ENCODE results near the gene BAHCC1.

The BAHCC1 gene

DNA sequence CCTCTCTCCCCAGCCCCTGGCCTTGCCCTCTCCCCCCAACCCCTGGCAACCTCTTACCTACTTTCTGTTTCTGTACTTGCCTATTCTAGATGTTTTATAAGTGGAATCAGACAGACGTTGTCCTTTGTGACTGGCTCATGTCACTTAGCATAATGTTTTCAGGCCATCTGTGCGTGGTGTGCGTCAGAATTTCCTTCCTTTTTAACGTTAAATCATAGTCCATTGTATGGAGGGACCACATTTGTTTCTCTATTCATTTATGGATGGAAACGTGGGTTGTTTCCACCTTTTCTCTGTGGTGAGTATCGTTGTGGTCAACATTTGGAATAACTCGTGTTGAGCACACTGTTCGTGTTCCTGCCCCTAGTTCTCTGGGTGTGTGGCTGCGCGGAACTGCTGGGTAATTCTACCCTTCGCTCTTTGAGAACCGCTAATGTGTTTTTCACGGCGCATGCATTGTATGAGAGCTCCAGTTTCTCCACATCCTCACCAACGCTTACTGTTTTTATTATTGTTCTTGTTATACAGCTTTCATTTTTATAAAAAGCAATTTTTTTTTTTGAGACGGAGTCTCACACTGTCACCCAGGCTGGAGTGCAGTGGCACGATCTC, 91.0 kb downstream of the BAHCC1 start:
- Histone ChIP-seq H2BK15ac (ENCODE audit: low read length) (no peak overlapping the region), H2AK5ac (ENCODE audit: low read depth, low read length) (no peak overlapping the region), H2BK12ac (ENCODE audit: low read length) (no peak overlapping the region), H3K9ac (ENCODE audit: low read depth, low read length, poor library complexity) (no peak overlapping the region), H3K4ac (ENCODE audit: low read length) (no peak overlapping the region), H3K4me2 (ENCODE audit: insufficient read depth, low read length, poor library complexity, severe bottlenecking) (no peak overlapping the region), H3K9me3 (replicated peaks in 1 of 2; ENCODE audit: control insufficient read depth in 2 of 2, insufficient read depth in 1 of 2, low read depth in 1 of 2, low read length in 2 of 2) (no peaks in the 10 kb centered on the region), H3K4me3 (ENCODE audit: low read length in 2 of 2) (no peak overlapping the region), H3K79me1 (ENCODE audit: low read depth, low read length) (no peaks in the 10 kb centered on the region), H4K8ac (ENCODE audit: low read depth, low read length) (no peak overlapping the region), H3K4me1 (ENCODE audit: control insufficient read depth in 2 of 2, insufficient read depth in 1 of 2, low read depth in 1 of 2, low read length in 2 of 2) (peaks cover 27 to 63% of the 10 kb centered on the region in 2 donors), H3K18ac (ENCODE audit: low read length) (no peak overlapping the region), H3K27me3 (ENCODE audit: control insufficient read depth in 3 of 3, insufficient read depth in 3 of 3, low read depth in 1 of 3, low read length in 3 of 3) (peaks cover 0 to 18% (median 0%) of the 10 kb centered on the region in 3 experiments), H2AFZ (ENCODE audit: low read length) (peak overlapping the region; percentile 36), H4K91ac (ENCODE audit: low read depth, low read length, poor library complexity) (no peak overlapping the region), H3K27ac (replicated peaks; ENCODE audit: low read length) (no peak overlapping the region), H3K14ac (ENCODE audit: low read length) (no peak overlapping the region), H3K36me3 (replicated peaks in 1 of 2; ENCODE audit: control insufficient read depth in 2 of 2, insufficient read depth in 2 of 2, low read length in 2 of 2) (no peaks in the 10 kb centered on the region), H3K23ac (ENCODE audit: low read depth, low read length, poor library complexity) (no peak overlapping the region), H2BK120ac (ENCODE audit: low read depth, low read length) (no peak overlapping the region), H2BK5ac (ENCODE audit: low read length) (no peak overlapping the region)
- DNase-seq (ENCODE audit: low spot score) = no peak
- no CpG with 5 or more reads among the region's 17 CpGs for WGBS, 2 donors (ENCODE audit: extremely low coverage in 2 of 2, insufficient read length in 2 of 2, insufficient replicate concordance in 1 of 2)

DNA sequence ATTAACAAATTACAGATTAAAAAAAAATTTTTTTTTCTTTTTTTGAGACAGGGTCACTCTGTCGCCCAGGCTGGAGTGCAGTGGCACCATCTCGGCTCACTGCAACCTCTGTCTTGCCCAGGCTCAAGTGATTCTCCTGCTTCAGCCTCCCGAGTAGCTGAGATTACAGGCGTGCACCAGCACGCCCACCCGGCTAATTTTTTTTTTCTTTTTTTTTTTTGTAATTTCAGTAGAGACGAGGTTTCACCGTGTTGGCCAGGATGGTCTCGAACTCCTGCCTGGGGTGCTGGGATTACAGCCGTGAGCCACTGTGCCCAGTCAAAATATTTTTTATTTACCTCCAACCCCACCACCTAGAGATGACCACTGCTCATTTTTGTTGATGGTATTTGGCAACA, 91.8 kb downstream of the BAHCC1 start:
- Histone ChIP-seq H3K9ac (ENCODE audit: low read depth, low read length, poor library complexity) (no peak overlapping the region), H3K79me1 (ENCODE audit: low read depth, low read length) (no peaks in the 10 kb centered on the region), H3K4ac (ENCODE audit: low read length) (no peak overlapping the region), H3K27ac (replicated peaks; ENCODE audit: low read length) (no peak overlapping the region), H3K27me3 (ENCODE audit: control insufficient read depth in 3 of 3, insufficient read depth in 3 of 3, low read depth in 1 of 3, low read length in 3 of 3) (peaks cover 0 to 14% (median 0%) of the 10 kb centered on the region in 3 experiments), H2AK5ac (ENCODE audit: low read depth, low read length) (no peak overlapping the region), H2BK5ac (ENCODE audit: low read length) (peak overlapping the region; percentile 94), H3K36me3 (replicated peaks in 1 of 2; ENCODE audit: control insufficient read depth in 2 of 2, insufficient read depth in 2 of 2, low read length in 2 of 2) (no peaks in the 10 kb centered on the region), H4K8ac (ENCODE audit: low read depth, low read length) (no peak overlapping the region), H2BK120ac (ENCODE audit: low read depth, low read length) (no peak overlapping the region), H3K4me3 (ENCODE audit: low read length in 2 of 2) (no peak overlapping the region), H3K23ac (ENCODE audit: low read depth, low read length, poor library complexity) (no peak overlapping the region), H4K91ac (ENCODE audit: low read depth, low read length, poor library complexity) (no peak overlapping the region), H3K4me1 (ENCODE audit: control insufficient read depth in 2 of 2, insufficient read depth in 1 of 2, low read depth in 1 of 2, low read length in 2 of 2) (peaks cover 27 to 61% of the 10 kb centered on the region in 2 donors), H3K4me2 (ENCODE audit: insufficient read depth, low read length, poor library complexity, severe bottlenecking) (peak overlapping the region; percentile 68), H3K14ac (ENCODE audit: low read length) (no peak overlapping the region), H2AFZ (ENCODE audit: low read length) (no peak overlapping the region), H3K18ac (ENCODE audit: low read length) (peak overlapping the region; percentile 98), H2BK15ac (ENCODE audit: low read length) (no peak overlapping the region), H2BK12ac (ENCODE audit: low read length) (no peak overlapping the region), H3K9me3 (replicated peaks in 1 of 2; ENCODE audit: control insufficient read depth in 2 of 2, insufficient read depth in 1 of 2, low read depth in 1 of 2, low read length in 2 of 2) (no peaks in the 10 kb centered on the region)
- no CpG with 5 or more reads among the region's 10 CpGs for whole genome bisulfite sequencing, 2 donors (ENCODE audit: extremely low coverage in 2 of 2, insufficient read length in 2 of 2, insufficient replicate concordance in 1 of 2)
- DNase-seq (ENCODE audit: low spot score) = no peak

- H3K4me3 ChIP-seq (ENCODE audit: low read length in 2 of 2) = peak overlapping the region; percentile 44 to 79
These were observed 92.4 kb downstream of the BAHCC1 start for GRCh38 chr17:81487487-81488275.

DNA sequence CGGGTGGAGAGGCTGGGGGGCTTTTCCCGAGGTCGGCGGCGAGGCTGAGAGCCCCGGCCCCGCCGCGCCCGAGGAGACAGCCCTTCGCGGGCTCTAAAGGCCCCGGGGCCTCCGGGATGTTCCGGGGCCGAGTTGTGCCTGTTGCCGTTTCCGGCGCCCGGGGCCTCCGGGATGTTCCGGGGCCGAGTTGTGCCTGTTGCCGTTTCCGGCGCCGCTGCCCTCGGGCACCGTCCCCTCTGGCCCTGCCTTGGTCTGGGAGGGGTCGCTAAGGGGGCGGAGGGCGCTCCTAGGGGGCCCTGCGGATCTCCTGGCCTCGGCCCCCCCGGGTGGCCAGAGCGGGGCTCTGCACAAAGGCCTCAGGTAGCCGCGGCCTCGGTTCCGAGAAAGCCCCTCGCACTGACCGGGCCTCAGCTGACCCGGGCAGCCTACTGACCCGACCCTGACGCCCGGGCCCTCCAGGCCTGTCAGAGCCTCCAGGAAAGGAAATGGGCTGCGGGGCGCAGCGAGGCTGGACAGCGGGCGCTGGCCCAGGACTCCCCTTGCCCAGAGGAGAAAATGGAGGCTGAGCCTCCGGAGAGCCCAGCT, 93.1 kb downstream of the BAHCC1 start:
- Histone ChIP-seq H3K4ac (ENCODE audit: low read length) (no peak overlapping the region), H3K79me1 (ENCODE audit: low read depth, low read length) (no peaks in the 10 kb centered on the region), H3K4me2 (ENCODE audit: insufficient read depth, low read length, poor library complexity, severe bottlenecking) (peak overlapping the region; percentile 48), H3K36me3 (replicated peaks in 1 of 2; ENCODE audit: control insufficient read depth in 2 of 2, insufficient read depth in 2 of 2, low read length in 2 of 2) (no peaks in the 10 kb centered on the region), H2BK5ac (ENCODE audit: low read length) (peak overlapping the region; percentile 94), H3K14ac (ENCODE audit: low read length) (peak overlapping the region; percentile 79), H4K91ac (ENCODE audit: low read depth, low read length, poor library complexity) (no peak overlapping the region), H3K9ac (ENCODE audit: low read depth, low read length, poor library complexity) (peak overlapping the region; percentile 95), H3K4me1 (ENCODE audit: control insufficient read depth in 2 of 2, insufficient read depth in 1 of 2, low read depth in 1 of 2, low read length in 2 of 2) (peaks cover 28 to 48% of the 10 kb centered on the region in 2 donors), H2BK120ac (ENCODE audit: low read depth, low read length) (peak overlapping the region; percentile 52), H2AFZ (ENCODE audit: low read length) (peak overlapping the region; percentile 87), H2BK12ac (ENCODE audit: low read length) (no peak overlapping the region), H2AK5ac (ENCODE audit: low read depth, low read length) (peak overlapping the region; percentile 64), H3K9me3 (replicated peaks in 1 of 2; ENCODE audit: control insufficient read depth in 2 of 2, insufficient read depth in 1 of 2, low read depth in 1 of 2, low read length in 2 of 2) (no peaks in the 10 kb centered on the region), H3K27ac (replicated peaks; ENCODE audit: low read length) (no peak overlapping the region), H2BK15ac (ENCODE audit: low read length) (peak overlapping the region; percentile 74), H4K8ac (ENCODE audit: low read depth, low read length) (peak overlapping the region; percentile 53), H3K23ac (ENCODE audit: low read depth, low read length, poor library complexity) (peak overlapping the region; percentile 92), H3K4me3 (ENCODE audit: low read length in 2 of 2) (peak overlapping the region; percentile 44 to 79), H3K27me3 (ENCODE audit: control insufficient read depth in 3 of 3, insufficient read depth in 3 of 3, low read depth in 1 of 3, low read length in 3 of 3) (peaks cover 0 to 9% (median 0%) of the 10 kb centered on the region in 3 experiments), H3K18ac (ENCODE audit: low read length) (peak overlapping the region; percentile 99)
- DNase-seq (ENCODE audit: low spot score) = no peak
- WGBS, 2 donors (ENCODE audit: extremely low coverage in 2 of 2, insufficient read length in 2 of 2, insufficient replicate concordance in 1 of 2) = no CpG with 5 or more reads among the region's 52 CpGs

More at GRCh38 chr17:81487487-81488275, 92.4 kb downstream of the BAHCC1 start:
- peak overlapping the region; percentile 99 for H3K18ac ChIP-seq (ENCODE audit: low read length)
- H3K79me1 ChIP-seq (ENCODE audit: low read depth, low read length) = no peaks in the 10 kb centered on the region
- H2BK12ac ChIP-seq (ENCODE audit: low read length) = no peak overlapping the region
- peak overlapping the region; percentile 79 for H3K14ac ChIP-seq (ENCODE audit: low read length)
- H3K4me2 ChIP-seq (ENCODE audit: insufficient read depth, low read length, poor library complexity, severe bottlenecking) = peak overlapping the region; percentile 68
- no peak overlapping the region for H2BK120ac ChIP-seq (ENCODE audit: low read depth, low read length)
- H2AFZ ChIP-seq (ENCODE audit: low read length) = peak overlapping the region; percentile 87
- H3K9ac ChIP-seq (ENCODE audit: low read depth, low read length, poor library complexity) = peak overlapping the region; percentile 95
- H4K91ac ChIP-seq (ENCODE audit: low read depth, low read length, poor library complexity) = no peak overlapping the region
- H2BK5ac ChIP-seq (ENCODE audit: low read length) = peak overlapping the region; percentile 94
- H3K23ac ChIP-seq (ENCODE audit: low read depth, low read length, poor library complexity) = peak overlapping the region; percentile 92
- H3K36me3 ChIP-seq (replicated peaks in 1 of 2; ENCODE audit: control insufficient read depth in 2 of 2, insufficient read depth in 2 of 2, low read length in 2 of 2) = no peaks in the 10 kb centered on the region
- peak overlapping the region; percentile 77 for H2BK15ac ChIP-seq (ENCODE audit: low read length)
- DNase-seq (ENCODE audit: low spot score) = peak; percentile 75
- WGBS, 2 donors (ENCODE audit: extremely low coverage in 2 of 2, insufficient read length in 2 of 2, insufficient replicate concordance in 1 of 2) = no CpG with 5 or more reads among the region's 87 CpGs
- peak overlapping the region; percentile 59 for H3K27ac ChIP-seq (replicated peaks; ENCODE audit: low read length)
- no peaks in the 10 kb centered on the region for H3K9me3 ChIP-seq (replicated peaks in 1 of 2; ENCODE audit: control insufficient read depth in 2 of 2, insufficient read depth in 1 of 2, low read depth in 1 of 2, low read length in 2 of 2)
- peak overlapping the region; percentile 64 for H2AK5ac ChIP-seq (ENCODE audit: low read depth, low read length)
- peaks cover 0 to 10% (median 0%) of the 10 kb centered on the region in 3 experiments for H3K27me3 ChIP-seq (ENCODE audit: control insufficient read depth in 3 of 3, insufficient read depth in 3 of 3, low read depth in 1 of 3, low read length in 3 of 3)
- H3K4ac ChIP-seq (ENCODE audit: low read length) = no peak overlapping the region
- H4K8ac ChIP-seq (ENCODE audit: low read depth, low read length) = no peak overlapping the region
- H3K4me1 ChIP-seq (ENCODE audit: control insufficient read depth in 2 of 2, insufficient read depth in 1 of 2, low read depth in 1 of 2, low read length in 2 of 2) = peaks cover 28 to 55% of the 10 kb centered on the region in 2 donors

Measured in neuronal stem cell (in vitro differentiated cells).